NCI-H82 (cell line): Measurements from ENCODE around the gene PFKFB1.

ENCODE experiments used
- DNase-seq: peaks from one replicate; lab custom pipeline; 2025; lab: John Stamatoyannopoulos, UW

The PFKFB1 gene

DNA sequence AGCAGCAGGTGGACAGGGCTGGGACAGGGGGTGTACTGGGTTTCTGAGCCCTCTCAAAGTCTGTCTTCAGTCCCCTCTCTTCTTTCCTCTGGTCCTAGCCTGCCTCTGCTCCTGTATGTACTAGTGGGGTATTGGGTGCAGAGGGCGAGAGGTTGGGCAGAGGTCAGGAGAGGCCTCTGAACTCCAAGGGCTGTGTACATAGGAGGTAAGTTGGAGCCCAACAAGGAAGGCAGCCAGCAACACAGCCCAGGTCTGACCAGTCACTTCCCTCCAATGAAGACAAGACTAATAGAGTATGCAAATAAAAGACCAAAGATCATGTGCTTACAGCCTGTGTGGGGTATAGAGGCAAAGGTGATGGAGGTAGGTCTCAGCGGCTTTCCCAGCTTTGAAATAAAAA lies at the start of gene PFKFB1:
Gene PFKFB1, minus strand, starts transcription at position 90 of the 400 bp plus-strand sequence. CDS start 181 bp downstream, outside the sequence.
- no peak for DNase-seq

- no peak for DNase-seq
These were observed 47.5 kb upstream of the PFKFB1 start for GRCh38 chrX:55041514-55041913.

DNA sequence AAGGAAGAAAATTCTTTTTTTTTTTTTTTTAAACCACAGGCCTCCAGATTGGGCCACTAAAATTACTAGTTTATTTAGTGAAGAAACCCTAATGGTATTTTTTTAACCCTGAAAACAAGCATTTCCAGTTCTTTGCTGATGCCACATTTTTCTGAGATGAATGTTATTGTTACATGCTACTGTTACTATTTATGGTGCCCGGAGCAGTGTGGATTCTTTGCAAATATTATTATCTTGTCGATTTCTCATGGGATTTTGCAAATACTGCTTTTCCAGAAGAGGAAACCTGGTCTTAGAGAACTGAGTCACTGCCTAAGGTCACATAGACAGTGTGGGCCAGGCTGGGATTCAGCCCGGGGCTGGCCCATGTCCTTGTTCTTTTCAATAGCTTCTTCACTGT lies 45.5 kb upstream of the PFKFB1 start:
- DNase-seq: no peak

- DNase-seq: no peak
These were observed 39.4 kb upstream of the PFKFB1 start for GRCh38 chrX:55033429-55033828.

DNA sequence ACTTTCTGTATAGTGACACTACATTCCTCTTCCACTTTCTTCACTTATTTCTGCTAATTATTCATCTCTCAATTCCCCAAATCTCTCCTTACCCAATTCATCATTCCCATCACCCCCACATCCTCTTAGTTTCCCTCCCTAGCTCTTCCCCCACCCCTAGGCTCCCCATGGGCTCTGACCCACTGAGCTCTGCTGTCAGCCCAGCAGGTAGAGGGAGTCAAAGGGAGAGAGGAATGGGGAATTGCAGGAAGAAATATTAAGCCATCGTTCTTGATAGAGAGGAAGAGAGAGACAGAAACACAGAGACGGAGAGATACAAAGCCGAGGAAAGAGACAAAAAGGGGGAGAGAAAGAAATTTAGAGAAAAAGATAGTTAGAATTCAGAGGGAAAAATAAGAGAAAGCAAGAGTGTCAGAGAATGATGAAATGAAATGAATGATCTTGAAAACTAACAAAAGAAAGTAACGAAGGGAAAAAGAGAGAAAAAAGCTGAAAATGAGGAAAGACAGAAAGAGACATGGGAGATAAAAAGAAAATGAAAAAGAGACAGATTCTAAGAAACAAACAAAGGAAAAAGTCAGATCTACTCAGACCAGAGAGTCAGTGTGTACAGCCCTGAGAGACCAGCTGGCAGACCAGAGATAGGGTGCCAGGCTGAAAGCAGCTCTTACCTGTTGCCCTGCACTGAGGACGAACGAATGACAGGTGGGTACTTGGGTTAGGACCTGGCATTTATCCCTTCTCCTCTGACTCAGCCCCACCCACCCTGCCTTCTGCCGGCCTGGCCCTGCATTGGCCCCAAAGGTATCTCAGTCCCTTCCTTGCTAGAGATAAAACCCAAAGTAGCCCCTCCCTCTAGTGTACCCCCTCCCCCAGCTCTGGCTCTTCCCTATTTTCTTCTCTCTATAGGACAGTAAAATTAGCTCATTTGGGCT lies 36.5 kb upstream of the PFKFB1 start, which contains the start of gene ALAS2:
Gene ALAS2, minus strand, starts transcription at position 707 of the 935 bp plus-strand sequence. CDS start 4,977 bp downstream, outside the sequence.
- DNase-seq: no peak

DNA sequence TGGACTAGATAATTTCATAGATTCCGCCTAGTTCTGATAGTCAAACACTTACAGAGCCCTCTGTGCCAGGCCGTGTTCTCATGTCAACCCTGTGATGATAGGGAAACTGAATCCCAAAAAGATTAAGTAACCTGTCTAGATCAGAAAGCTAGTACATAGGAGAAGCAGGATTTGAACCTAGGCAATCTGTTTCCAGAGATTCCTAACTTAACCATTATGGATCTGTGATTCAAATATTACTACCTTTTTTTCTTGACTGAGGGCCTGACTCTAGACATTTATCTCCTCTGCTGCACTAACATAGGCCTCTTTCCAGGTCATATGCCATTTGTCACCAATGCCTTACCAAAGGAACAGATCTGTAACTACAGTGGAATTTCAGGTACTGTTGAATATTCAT lies 35.3 kb upstream of the PFKFB1 start:
- no peak for DNase-seq

GRCh38 chrX:55028611-55029010 lies 34.6 kb upstream of the PFKFB1 start:
- no peak for DNase-seq

GRCh38 chrX:55028040-55028439 lies 34.1 kb upstream of the PFKFB1 start:
- no peak for DNase-seq

DNA sequence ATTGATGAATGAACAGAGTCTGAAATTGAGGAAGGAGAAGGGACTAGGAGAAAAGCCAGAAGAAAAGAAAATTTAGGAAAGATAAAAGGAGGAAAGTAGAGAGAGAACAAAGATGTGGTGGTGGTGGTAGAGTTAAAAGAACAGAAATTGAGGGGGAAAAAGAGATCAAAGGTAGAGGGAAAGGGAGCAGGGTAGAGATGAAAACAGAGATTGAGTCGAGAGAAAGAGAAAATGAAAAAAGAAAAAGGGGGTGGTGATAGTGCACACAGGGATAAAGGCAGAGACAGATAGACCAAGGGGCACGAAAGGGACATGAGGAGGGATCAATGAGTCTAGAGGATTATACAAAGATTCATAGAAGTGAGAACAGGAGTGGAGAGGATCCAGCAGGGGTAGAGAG lies 32.9 kb upstream of the PFKFB1 start:
- DNase-seq: no peak

GRCh38 chrX:55026143-55026542 lies 32.2 kb upstream of the PFKFB1 start:
- no peak for DNase-seq

- no peak for DNase-seq
These were observed 20.9 kb upstream of the PFKFB1 start for GRCh38 chrX:55014897-55015299.

GRCh38 chrX:55011294-55011693 lies 17.3 kb upstream of the PFKFB1 start:
- no peak for DNase-seq

DNA sequence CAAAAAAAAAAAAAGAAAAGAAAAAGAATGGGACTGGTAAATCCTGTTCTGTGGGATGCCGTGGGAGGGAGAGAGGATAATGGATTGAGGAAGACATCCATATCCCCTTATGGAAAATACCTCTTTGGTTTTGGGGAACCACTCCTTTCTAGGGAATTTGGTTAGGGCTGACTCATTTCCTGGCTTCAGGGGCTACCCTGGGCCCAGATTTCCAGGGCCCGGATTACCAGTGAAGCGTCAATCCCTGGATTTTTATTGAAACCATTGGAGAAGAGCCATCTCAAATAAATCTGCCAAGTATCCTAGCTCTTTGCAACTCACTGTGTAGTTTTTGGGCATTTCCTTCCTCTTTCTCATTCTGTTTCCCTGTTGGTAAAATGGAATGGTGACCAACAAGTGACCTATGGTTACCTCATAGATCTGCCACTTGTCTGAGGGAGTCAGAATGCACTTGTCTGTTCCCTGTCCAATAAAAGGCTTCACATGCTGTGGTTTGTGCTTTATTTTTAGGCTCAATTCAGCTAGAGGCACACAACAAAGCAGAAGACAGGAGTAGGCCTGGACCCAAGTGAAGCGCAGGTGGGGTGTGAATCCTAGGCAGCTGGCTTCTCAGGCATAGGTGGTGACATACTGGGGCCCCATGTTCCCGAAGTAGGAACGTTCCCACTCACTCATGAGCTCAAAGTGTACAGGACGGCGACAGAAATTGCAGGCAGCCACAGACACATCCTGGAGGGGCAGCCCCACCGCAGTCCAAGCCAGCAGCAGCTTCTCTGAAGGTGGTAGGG lies 14.8 kb upstream of the PFKFB1 start:
- DNase-seq: no peak

DNA sequence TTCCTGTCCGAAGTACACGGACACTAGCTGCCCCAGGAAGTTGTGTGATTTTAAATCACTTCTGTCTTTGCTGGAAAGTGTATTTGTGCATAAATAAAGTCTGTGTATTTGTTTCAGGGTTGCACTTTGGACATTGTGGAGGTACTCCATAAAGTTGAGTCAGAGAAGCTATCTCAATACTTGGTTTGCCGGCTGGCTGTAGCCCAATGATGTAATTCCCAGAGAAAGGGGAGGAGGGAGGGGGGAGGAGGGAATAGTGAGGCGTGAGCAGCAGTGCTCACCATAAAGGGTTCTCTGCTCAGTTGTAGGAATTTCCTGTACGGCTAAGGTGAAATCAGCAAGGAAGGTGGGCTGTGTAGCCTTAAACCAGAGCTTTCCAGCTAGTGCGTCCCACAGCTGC lies 13.7 kb upstream of the PFKFB1 start:
- no peak for DNase-seq

GRCh38 chrX:55006827-55007621 lies 13.0 kb upstream of the PFKFB1 start:
- DNase-seq: no peak

- DNase-seq: no peak
These were observed 11.3 kb upstream of the PFKFB1 start for GRCh38 chrX:55005256-55005655.

- DNase-seq: no peak
These were observed 10.2 kb upstream of the PFKFB1 start for GRCh38 chrX:55004231-55004630.

- DNase-seq: peak; percentile 97
These were observed 6.0 kb upstream of the PFKFB1 start, which contains the start of gene APEX2 for GRCh38 chrX:54999717-55000598. APEX2 (plus strand) TSS chrX:55000363; CDS start chrX:55000423, 60 bp downstream.

DNA sequence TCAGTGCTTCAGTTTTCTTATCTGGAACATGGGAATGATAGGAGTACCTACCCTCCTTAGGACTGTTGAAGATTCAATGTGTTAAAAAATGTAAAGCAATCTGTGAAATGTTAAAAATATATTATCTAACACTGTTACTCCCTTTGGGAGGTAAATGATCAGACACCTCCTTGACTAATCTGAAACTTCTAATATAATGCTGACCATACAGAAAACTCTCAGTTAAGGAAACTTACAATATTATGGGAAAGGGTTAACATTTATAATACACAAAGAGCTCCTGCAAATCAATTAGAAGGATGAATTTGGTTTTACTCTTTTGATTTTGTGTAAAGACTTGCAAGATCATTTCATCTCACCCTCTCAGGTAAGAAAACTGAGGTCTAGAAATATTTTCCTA lies 1.6 kb upstream of the PFKFB1 start:
- no peak for DNase-seq

GRCh38 chrX:54994668-54995351 lies 822 bp upstream of the PFKFB1 start:
- DNase-seq: no peak
